GM19240 (cell line): ENCODE data around the gene SEMA3C.

Source experiments
- DNase-seq: peaks from one replicate; pipeline ENCODE4 v3.0.0; 2011; ENCODE audit warnings: low spot score; ENCODE audit not compliant: insufficient read length

Gene SEMA3C

DNA sequence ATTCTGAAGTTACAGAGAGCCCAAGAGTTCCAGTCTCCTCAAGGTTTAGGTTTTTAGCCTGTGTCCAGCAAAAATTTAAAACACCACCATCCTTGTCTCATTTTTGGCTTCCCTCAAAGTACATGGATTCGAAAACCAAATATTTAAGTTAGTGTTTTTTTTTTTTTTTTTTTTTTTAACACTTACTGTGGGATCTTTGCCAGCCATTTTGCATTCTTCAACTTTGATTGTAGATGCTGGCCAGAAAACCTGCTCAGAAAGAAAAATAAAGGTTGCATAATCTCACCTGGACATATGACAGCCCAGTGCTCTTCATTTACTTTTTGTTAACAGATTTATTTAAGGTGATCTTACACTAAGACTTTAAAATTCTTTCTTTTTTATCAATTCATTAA lies 91.6 kb downstream of the SEMA3C start:
- no peak for DNase-seq

DNA sequence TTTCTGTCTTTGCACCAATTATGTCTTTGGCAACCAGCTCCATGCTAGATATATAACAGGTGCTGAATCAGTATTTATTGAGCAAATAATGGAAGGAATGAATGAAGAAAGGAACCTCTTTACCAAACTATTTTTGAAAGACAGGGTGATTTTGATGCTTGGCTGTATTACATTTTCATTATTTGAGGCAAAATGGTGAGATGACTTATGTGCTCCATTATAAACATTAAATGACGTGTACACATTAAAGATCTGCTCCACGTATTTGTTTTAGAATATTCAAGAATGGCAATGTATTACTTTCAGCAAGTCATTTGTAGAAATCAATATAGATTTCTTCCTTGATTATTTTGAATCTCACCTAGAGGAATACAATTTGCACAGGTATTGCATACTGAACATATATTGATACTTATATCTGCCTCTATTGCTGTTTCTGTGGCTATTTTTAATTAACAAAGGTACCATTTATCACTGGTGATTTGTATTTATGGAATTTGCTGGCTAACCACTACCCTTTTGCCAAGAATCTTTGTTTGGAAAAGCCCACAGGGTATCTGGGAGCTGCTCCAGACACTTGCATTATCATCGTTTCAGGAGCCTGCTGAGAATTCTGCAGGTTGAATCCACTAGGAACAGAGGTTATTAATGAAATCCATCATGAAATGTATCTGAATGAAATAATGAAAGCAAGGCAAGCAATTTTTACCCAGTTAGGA lies 92.2 kb downstream of the SEMA3C start:
- no peak for DNase-seq

DNA sequence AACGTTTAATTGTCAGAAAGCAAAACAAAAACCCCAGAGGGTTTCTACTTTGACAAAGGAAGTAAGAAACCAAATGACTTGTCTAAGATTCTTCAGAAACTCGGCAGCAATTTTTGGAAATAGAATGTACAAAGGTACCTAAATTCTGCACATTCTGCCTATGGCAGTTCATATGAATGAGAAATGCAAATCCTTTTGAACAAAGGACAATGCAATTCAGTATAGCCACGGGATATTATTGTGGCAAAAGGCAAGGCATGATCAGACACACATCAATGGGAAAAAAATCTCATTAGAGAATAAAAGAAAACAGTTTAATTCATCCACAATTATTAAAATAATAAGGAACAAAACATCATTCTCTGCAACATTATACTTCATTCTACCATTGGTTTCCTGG lies 93.4 kb downstream of the SEMA3C start:
- no peak for DNase-seq

DNA sequence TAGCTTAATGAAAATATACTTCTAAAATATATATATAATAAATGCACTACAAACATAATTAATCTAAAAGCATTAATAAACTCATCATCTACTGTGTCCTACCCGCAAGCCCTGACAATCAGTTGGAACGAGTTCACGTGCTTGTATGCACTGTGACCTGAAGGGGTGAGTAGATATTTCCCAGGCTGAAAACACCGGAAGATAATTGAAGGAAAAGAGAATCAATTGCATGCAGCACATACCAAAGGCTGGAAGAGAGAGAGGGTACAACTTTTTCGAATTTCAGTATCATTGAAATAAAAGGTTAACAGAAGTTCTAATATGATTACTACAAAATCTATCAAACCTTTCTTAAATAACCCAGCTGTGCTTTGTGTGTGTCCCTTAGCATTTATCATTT lies 94.6 kb downstream of the SEMA3C start:
- DNase-seq, result no peak

DNA sequence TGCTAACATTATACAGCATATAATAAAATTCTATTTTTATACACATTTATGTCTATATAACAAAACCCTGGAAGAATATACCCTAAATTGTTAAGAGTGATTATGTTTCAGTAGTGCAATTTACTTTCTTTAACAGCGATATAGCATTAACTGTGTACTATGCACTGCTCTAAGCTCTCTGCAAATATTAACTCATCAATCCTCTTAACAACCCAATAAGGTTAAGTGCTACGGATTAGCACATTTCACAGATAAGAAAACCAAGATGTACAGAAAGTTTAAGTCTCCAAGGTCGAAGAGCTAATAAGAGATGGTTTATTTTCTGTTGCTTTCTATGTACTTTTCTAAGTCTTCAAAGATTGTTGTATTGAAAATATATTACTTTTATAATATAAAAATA lies 95.8 kb downstream of the SEMA3C start:
- DNase-seq, result no peak

DNA sequence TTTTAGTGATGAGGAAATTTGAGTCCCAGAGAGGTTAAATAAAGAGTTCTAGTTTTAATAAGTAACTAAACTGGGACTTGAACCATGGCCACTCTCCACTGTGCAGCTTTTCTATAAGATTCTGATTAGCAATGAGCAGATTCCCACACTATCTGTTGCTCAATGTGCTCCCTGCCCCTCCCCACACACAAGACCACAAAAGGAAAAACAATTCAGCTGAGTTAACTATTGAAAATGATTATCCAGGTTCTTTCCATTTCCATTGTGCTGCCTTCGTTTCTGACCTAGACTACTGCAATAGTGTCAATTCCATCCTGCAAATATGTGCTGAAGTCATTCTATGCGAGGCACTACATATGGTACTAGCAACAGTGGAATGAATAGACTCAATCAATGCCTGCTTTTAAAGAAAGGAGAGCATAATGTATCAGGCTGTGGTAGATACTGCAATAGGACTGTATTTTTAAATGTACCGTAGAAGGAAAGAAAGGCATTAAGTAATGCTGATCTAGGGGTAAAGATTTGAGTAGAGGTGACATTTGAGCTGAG lies 97.0 kb downstream of the SEMA3C start:
- DNase-seq, result no peak

DNA sequence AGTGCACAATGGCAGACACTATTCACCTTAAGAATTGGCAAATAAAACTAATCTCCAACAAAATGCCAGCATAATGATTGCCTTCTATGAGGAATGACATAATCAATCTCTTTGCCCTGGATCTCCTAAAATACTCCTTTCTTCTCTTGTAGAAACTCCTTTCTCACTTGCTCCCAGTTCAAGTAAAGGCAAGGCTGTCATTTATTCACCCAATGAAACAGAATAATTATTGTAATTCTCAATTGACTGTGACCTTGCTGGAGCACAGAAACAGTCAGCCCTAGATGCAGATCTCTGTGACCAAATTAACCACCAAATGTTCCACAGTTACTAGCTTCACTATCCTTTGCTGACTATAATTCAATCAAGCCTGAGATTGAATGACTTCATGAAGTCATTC lies 99.3 kb downstream of the SEMA3C start:
- DNase-seq, result no peak

DNA sequence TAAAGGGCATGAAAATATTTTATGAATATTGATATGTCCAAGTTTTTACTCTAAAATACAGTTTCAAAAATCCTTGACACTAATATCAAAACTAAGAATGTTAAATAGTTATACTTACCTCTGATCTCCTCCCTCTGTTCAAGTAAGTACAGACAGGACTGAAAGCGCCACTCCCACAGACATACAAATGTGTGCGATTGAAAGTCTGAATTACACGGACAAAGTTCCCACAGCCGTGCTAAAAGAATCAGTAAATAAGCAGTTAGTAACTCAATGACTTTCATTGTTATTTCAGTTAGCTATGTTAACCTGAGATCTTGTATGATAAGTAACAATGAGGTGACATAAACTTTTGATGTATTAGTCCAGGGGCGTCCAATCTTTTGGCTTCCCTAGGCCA lies 100.7 kb downstream of the SEMA3C start:
- DNase-seq, result no peak

DNA sequence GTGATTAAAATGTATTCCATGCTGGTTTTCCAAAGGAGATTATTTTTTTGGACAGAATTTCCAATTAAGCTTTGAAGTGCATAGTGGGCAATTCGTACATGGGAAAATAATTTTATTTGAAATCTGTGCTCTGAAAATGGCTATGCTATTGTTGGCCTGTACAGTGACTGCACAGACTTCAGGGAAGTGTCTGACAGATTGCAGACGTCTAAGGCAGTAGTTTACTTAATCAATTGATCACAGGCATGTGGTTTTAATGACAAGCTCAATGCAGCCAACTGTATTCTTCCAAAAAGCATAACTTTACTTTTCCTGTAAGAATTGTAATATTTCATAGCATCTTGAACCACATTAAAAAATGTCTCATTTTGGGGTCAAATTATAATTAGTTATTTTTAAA lies 102.0 kb downstream of the SEMA3C start:
- no peak for DNase-seq

DNA sequence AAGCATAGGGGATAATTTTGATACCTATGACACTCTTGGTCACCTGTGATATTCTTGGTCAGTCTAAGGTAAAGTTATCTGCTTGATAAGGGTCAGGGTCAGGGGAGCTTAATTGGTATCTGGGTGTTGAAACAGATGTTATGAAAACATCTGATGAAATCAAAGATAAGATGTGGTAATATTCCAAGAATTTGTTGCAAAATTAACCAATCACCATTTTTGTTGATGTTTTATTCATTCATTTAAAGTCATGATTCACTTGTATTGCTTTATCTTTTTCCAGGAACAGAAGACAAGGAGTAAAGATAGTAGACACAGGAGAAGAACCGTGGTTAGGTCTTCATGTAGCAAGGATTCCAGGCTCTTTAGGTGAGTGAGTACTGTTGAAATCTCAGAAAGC lies 103.1 kb downstream of the SEMA3C start:
- no peak for DNase-seq

DNA sequence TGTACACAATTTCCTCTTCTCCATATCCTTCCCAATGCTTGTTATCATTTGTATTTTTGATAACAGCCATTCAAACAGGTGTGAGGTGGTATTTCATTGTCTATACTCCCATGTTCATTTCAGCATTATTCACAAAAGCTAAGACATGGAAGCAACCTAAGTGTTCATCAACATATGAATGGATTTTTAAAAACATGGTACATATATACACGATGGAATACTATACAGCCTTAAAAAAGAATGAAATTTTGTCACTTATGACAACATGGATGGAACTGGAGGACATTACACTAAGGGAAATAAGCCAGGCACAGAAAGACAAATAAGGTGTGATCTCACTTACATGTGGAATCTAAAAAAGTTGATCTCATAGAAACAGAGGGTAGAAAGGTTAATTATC lies 109.3 kb downstream of the SEMA3C start:
- no peak for DNase-seq

DNA sequence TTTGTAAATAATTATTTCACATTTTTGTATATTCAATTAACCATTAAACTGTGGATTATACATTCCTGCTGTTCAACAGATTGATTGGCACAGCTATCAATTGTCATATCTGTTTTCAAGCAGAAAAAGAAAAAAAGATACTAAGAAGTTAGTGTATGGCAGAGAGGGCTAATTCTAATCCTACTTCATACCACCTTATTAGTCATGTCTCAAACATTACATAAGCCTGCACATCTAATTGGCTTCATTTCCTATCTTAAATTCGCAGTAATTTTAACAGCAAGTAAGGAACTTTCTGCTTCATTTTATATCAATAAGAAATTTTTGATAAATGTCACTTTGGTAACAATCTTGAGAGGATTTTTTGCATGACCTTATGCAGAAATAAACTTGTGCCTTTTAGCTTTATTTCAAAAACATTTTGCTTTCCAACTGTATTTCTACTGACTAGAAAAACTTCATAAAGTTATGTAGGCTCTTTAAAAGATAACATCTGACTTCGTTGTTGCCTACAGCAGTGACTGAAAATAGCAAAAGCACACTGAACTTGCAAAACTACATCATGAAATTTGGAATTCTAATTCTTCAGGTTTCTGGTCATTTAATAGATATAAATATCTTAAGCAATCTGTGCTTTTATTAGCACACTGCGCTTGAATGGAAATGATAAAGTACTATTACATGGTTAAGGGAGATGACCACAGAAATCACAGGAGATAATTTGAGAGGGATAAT lies 111.5 kb downstream of the SEMA3C start:
- no peak for DNase-seq

DNA sequence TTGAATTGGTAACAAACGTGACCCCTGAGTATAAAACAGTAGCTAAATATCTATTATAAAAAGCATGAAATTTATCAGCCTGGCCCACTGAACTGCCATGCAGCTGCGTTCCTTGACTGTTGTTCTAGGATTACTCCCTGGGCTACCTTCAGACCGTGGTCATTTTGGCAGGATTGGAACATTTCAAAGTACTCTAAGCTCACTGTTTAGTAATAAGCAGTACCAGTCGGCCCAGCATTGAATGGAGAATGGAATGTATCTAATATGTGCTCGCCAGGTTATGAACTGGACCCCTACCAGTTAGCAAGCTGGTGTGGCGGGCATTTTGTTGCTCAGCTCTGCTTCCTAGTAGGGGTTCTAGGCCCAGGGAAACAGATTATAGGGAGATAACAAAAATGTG lies 112.2 kb downstream of the SEMA3C start:
- DNase-seq, result no peak

DNA sequence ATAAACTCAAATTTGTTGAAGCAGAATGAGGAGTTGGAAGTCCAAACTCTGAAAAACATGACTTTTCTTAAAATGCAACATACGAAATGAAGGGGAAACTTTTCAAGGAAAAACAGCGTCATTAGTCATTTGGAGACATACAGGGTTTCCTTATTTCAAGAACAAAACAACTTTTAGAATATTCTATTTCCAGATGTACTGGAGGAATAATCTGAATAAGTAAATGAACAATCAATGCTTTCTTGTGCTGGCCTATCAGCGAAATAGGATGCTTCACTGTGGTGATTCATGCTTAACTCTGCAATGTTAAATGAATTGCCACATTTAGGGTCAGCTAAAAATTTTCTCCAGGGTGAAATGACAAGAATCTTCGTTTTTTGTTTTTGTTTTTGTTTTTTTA lies 114.3 kb downstream of the SEMA3C start:
- no peak for DNase-seq

DNA sequence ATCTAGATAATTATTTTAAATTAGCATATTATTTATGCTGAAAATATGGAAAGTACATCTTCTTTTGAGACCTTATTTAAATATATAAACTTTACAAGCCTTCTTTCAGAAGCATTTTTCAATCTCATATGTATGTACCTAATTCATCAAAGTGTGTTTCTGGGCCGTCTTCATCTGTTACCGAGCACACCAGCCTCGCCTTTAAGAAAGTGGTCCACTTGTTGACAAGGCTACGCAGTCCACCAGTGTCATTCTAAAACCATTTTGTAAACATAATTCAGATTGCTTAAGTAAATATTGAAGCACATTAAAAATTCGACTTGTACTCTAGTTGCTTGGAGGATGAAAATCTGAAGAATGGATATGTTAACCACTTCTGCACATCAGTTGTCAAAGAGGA lies 116.3 kb downstream of the SEMA3C start:
- no peak for DNase-seq

DNA sequence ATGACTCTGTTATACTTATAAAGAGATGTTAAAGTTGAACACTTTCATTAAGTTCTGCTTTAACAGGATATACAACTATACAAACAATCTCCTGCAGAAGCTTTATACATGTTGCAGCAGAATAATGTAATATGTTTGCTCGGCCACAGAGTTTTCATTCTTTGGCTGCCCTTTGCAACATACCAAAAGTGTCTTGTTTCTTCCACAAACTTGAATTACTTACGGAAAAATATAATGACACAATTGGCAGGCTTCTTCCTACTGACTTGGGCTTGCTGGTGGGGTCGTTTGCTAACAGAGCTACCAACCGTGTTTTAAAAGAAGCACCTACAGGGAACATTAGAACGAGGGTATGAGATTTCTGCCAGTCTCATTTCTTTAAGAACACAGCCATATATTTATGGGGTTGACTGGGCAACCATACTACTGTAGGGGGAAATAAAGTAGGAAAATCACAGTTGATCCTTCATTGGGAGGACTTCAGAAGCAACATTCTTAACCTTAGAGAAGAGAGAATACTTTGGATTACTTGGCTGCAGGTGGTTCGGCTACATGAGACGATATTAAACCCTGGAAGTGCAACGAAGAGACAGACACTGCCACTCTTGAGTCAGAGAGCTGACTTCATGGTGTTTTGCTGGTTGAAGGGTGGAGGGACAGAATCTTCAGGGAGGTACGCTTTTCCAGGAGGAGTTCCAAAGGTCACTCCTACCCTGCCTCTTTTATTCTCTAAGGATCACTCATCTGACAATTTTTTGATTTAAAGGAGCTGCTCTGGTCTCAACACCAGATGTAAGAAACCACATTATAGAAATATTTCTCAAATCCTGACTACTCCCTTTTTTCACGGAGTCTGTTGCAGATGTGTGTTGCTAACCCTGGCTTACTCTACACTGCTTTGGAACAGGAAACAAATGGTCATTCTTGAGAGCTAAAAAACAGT lies 123.9 kb downstream of the SEMA3C start:
- no peak for DNase-seq

DNA sequence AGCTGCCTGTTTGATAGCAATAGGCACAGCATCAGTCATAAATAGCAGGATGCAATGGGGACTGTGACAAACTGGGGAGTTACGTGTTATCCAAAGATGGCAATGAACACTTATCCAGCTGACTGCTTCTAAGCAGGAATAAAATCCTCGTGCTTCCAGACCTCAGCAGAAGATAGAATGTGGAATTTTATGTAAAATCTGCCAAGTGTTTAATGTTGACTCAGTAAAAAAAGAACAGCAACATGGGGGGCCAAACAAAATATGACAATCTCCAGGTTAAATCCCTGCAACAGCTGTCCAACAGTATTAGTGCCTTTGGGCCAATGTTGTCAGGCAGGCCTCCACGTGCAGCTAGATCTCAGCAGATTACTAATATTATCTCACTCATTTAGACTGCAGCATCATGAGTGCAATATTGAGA lies 127.3 kb downstream of the SEMA3C start:
- no peak for DNase-seq

DNA sequence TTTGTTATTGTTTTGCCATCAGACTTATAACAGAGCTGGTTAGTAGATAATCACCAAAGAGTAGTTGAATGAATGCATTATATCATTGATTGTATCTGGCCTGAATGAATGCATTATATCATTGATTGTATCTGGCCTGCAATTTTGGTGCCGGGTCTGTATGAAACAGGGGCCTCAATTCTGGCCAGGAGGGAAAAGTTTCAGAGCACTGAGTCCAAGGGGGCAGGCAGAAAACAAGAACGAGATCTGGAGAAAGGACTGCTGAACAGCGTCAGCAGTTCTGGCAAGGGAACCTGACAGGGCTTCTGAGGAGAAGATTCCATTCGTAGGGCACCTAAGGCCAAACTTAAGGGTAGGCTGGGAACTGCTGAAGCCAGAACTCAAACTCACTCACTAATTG lies 128.0 kb downstream of the SEMA3C start:
- no peak for DNase-seq

DNA sequence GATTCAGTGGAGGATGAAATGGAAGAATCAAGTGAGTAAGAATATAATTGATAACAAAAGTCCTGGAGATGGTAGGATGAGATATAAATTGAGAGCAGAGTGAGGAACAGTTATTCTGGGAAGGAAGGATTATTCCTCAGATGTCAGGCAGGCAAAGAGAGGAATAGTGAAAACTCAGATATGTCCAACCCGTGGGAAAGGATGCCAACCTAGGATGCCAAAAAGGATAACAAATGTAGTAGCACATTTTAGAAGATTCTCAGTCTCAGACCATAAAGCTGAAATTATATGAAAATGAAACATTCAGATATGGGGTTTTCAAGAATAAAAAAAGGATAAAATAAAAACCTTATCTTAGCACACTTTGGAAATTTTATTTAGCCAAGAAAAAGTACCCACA lies 131.1 kb downstream of the SEMA3C start:
- no peak for DNase-seq

DNA sequence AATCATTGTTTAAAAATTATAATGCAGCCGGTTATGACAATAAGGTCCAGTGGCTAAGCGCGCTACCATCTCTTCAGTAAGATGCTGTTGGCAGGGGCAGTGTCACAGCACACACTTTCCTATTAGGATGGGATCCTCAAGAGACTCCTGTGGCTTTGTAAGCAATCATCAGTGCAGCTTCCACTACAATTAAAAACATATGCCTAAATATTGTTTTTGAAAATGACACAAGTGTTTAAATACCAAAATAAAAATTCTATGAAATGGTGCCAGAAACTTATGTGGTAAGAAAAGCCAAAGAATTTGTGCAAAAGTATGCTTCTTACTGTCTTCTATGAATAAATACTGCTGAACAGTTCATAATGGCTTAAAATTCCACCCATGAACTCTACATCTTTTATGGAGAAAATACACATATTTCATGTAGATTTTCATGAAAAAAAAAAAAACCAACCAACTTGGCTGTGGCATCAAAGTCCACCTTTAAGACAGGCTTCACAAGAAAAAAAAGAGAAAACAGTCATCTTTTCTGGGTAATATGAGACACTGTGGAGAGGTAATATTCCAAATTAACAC lies 132.8 kb downstream of the SEMA3C start:
- DNase-seq, result no peak

DNA sequence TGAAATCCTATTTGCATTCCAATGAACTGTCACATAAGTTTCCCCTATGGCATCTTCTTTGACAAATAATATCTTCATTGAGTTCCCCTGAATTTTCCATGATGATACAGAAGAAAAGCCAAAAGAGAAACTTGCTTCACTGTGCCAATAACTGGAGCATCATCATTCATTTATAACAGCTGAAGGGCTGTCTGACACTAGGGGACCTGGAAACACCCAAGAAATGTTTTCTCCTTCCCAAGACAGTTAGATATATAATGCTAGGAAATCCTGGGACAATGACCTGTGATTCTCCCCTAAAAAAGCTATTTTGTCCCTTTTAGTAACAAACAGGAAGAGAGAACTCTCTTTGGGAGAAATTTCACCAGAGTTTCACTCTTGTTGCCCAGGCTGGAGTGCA lies 133.6 kb downstream of the SEMA3C start:
- DNase-seq, result no peak
